ENCODE data around the gene DDIT4. TPM values are rescaled to one million over a fixed set of nuclear protein-coding genes. Genes with fewer than 3 reads are reported as not detected.
A peak's percentile ranks its signal among the peaks of the same experiment; 100 is the strongest.

The DDIT4 gene
- total and polyA plus RNA-seq, 9 of the 15 experiments (the other 6 are each of a cell fraction or from before 2014, with no cell fraction given): 8.2 to 675 (median 159) TPM

GRCh38 chr10:72297281-72297804 is 23.6 kb downstream of the DDIT4 start (continued):
- TF ChIP-seq AFF1 (IDR thresholded peaks at IDR 0.05; ENCODE audit: low read depth in 1 of 2, partially characterized antibody in 2 of 2) (peak; percentile 78 to 79), ZNF407 (IDR thresholded peaks at IDR 0.05; ENCODE audit: low read depth) (no peak), BRD4 (IDR thresholded peaks at IDR 0.05) (peak; percentile 97), RAD21 (CRISPR knock-in tag; conservative IDR thresholded peaks at IDR 0.05 in 1 of 2, IDR thresholded peaks at IDR 0.05 in 1 of 2) (peak in 1 of 2 experiments; percentile 31), ATF3 (IDR thresholded peaks at IDR 0.05) (peak; percentile 39), ATF3 (CRISPR knock-in tag; conservative IDR thresholded peaks at IDR 0.05) (no peak), ZBTB1 (CRISPR knock-in tag; IDR thresholded peaks at IDR 0.05; ENCODE audit: borderline replicate concordance, low read depth) (peak; percentile 93), TBL1XR1 (IDR thresholded peaks at IDR 0.05; ENCODE audit: low read length in 2 of 2) (no peak), E2F8 (IDR thresholded peaks at IDR 0.05; ENCODE audit: low read depth, partially characterized antibody) (peak; percentile 23), CHD4 (IDR thresholded peaks at IDR 0.05; ENCODE audit: insufficient read depth, insufficient replicate concordance, low read depth, low read length, poor library complexity, severe bottlenecking) (peak; percentile 82)
